KMS-11 (cell line): ENCODE measurements around the gene ROS1.
"Not testable (repeated sequence)": the region's sequence is repeated elsewhere in the genome, so short reads cannot be mapped to it uniquely, and the experiment has no call there.

Experiments used
- H2AFZ ChIP-seq: fragments of 200-600 bp; sonication (generic); 2 replicates; pipeline ENCODE4 v1.6.1; 2016; ENCODE audit warnings: antibody characterized with exemption, mixed run types, low read depth
- H3K27ac ChIP-seq: fragments of 200-600 bp; sonication (generic); 2 replicates; pipeline ENCODE4 v1.6.1; 2016; ENCODE audit warnings: mild to moderate bottlenecking, mixed run types
- H3K27me3 ChIP-seq: fragments of 200-600 bp; sonication (generic); 2 replicates; pipeline ENCODE4 v1.6.1; 2017; ENCODE audit warnings: mild to moderate bottlenecking, low read depth, mixed run types, moderate library complexity; ENCODE audit not compliant: insufficient read depth
- H3K36me3 ChIP-seq: fragments of 200-600 bp; sonication (generic); 2 replicates; pipeline ENCODE4 v1.6.1; 2017; ENCODE audit warnings: mild to moderate bottlenecking, mixed run types; ENCODE audit not compliant: insufficient read depth
- H3K4me1 ChIP-seq: fragments of 200-600 bp; sonication (generic); 2 replicates; pipeline ENCODE4 v1.6.1; 2016; ENCODE audit warnings: mild to moderate bottlenecking, low read depth, mixed run types; ENCODE audit not compliant: poor library complexity, severe bottlenecking
- H3K4me2 ChIP-seq: fragments of 200-600 bp; sonication (generic); 2 replicates; pipeline ENCODE4 v1.7.0; 2016; ENCODE audit warnings: mild to moderate bottlenecking, mixed run types
- H3K4me3 ChIP-seq: fragments of 200-600 bp; sonication (generic); IDR thresholded peaks from 2 replicates; pipeline ENCODE4 v1.6.1; 2017; ENCODE audit warnings: low read depth, low read length, mixed read lengths; ENCODE audit not compliant: insufficient read depth
- H3K79me2 ChIP-seq: fragments of 200-600 bp; sonication (generic); 2 replicates; pipeline ENCODE4 v1.6.1; 2016; ENCODE audit warnings: low read depth, mixed run types; ENCODE audit not compliant: insufficient read depth
- H3K9ac ChIP-seq: fragments of 200-600 bp; sonication (generic); 2 replicates; pipeline ENCODE4 v1.6.1; 2016; ENCODE audit warnings: mild to moderate bottlenecking, mixed run types
- H4K20me1 ChIP-seq: fragments of 200-600 bp; sonication (generic); 2 replicates; pipeline ENCODE4 v1.6.1; 2016; ENCODE audit warnings: mild to moderate bottlenecking, mixed run types; ENCODE audit not compliant: insufficient read depth
- TF ChIP-seq, protein P1 (sequence below): fragments of 200-600 bp; sonication (generic); conservative IDR thresholded peaks from 2 replicates; pipeline ENCODE4 v1.6.1; 2017; ENCODE audit warnings: low read depth, mild to moderate bottlenecking, antibody characterized with exemption, low read length, moderate library complexity, mixed read lengths

Gene ROS1

GRCh38 chr6:117446861-117447260 lies 21.1 kb upstream of the ROS1 start:
- H3K79me2 ChIP-seq, result no peaks in the 10 kb centered on the region
- no peak overlapping the region for H3K27ac ChIP-seq
- TF ChIP-seq, protein P1, sequence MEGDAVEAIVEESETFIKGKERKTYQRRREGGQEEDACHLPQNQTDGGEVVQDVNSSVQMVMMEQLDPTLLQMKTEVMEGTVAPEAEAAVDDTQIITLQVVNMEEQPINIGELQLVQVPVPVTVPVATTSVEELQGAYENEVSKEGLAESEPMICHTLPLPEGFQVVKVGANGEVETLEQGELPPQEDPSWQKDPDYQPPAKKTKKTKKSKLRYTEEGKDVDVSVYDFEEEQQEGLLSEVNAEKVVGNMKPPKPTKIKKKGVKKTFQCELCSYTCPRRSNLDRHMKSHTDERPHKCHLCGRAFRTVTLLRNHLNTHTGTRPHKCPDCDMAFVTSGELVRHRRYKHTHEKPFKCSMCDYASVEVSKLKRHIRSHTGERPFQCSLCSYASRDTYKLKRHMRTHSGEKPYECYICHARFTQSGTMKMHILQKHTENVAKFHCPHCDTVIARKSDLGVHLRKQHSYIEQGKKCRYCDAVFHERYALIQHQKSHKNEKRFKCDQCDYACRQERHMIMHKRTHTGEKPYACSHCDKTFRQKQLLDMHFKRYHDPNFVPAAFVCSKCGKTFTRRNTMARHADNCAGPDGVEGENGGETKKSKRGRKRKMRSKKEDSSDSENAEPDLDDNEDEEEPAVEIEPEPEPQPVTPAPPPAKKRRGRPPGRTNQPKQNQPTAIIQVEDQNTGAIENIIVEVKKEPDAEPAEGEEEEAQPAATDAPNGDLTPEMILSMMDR, result no peak
- H3K4me1 ChIP-seq, result no peaks in the 10 kb centered on the region
- no peak overlapping the region for H3K4me3 ChIP-seq
- no peak overlapping the region for H3K9ac ChIP-seq
- H3K4me2 ChIP-seq, result no peak overlapping the region
- H3K27me3 ChIP-seq, result no peaks in the 10 kb centered on the region
- no peak overlapping the region for H2AFZ ChIP-seq
- H3K36me3 ChIP-seq, result no peaks in the 10 kb centered on the region
- no peaks in the 10 kb centered on the region for H4K20me1 ChIP-seq

DNA sequence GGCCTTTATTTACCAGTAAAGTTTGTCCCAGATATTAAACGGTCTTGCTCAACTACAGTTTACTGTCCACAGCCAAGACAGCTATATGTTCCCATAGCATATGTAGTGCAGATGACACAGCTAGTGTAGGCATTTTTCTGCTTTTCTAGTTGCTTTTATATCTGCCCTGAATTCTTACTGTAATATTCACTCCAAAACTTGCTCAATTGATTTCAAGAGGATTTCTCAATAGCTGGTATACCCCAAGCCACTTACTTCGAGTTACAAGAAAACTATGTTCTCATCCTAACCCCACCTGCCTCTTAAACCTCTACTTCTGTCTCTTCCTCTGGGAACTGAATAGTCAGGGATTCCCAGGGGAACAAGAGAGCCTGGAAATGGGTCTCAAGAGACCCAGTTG lies 18.9 kb upstream of the ROS1 start:
- Histone ChIP-seq H3K27me3 (no peaks in the 10 kb centered on the region), H3K4me2 (no peak overlapping the region), H3K4me1 (no peaks in the 10 kb centered on the region), H3K4me3 (no peak overlapping the region), H4K20me1 (no peaks in the 10 kb centered on the region), H3K9ac (no peak overlapping the region), H3K79me2 (no peaks in the 10 kb centered on the region), H2AFZ (no peak overlapping the region), H3K27ac (no peak overlapping the region), H3K36me3 (no peaks in the 10 kb centered on the region)
- TF ChIP-seq, protein P1, result no peak

GRCh38 chr6:117442313-117442712 lies 16.6 kb upstream of the ROS1 start:
- not testable (repeated sequence) for H3K79me2 ChIP-seq, H3K27me3 ChIP-seq, H3K4me2 ChIP-seq, H3K4me1 ChIP-seq, H2AFZ ChIP-seq, H3K27ac ChIP-seq, H3K4me3 ChIP-seq, H3K36me3 ChIP-seq, H4K20me1 ChIP-seq, H3K9ac ChIP-seq

GRCh38 chr6:117441824-117442264 lies 16.1 kb upstream of the ROS1 start:
- Histone ChIP-seq H3K9ac (no peak overlapping the region), H2AFZ (no peak overlapping the region), H3K36me3 (no peaks in the 10 kb centered on the region), H3K27ac (no peak overlapping the region), H3K79me2 (no peaks in the 10 kb centered on the region), H3K27me3 (no peaks in the 10 kb centered on the region), H3K4me1 (no peaks in the 10 kb centered on the region), H4K20me1 (no peaks in the 10 kb centered on the region), H3K4me3 (no peak overlapping the region), H3K4me2 (no peak overlapping the region)
- TF ChIP-seq, protein P1, result no peak

DNA sequence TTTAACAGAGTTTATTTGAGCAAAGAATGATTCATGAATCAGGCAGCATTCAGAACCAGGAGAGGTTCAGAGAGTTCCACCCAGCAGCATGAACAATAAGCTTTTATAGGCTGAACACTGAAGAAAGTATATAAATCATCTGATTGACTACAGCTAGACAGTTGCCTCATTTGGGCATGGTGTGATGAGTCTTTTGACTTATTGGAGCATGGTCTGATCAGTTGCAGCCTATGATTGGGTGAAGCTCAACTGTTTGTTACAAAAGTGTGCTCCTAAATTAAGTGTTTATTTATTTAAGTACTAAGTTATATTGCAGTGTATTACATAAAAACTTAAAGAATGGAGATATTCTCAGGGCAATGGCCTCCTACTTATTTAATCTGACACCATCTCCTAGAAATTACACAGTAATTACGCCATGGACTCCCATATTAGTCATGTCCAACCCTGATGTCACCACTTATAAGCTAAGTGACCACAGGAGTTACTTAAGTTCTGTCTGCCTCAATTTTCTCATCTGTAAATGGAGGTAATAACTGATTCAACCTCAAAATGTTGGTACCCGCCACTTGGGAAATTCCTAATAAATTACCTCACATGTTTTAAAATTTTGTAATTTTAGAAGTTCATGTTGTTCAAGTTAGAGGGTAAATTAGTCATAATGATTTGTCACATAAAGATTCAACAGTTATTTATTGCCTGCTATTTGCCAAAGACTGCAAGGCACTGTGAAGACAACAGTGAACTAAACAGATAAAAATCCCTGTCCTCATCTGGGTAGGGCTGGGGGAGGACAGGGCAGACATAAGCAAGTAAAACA lies 15.2 kb upstream of the ROS1 start:
- Histone ChIP-seq H3K27ac (no peak overlapping the region), H3K4me3 (no peak overlapping the region), H4K20me1 (no peaks in the 10 kb centered on the region), H3K4me1 (no peaks in the 10 kb centered on the region), H3K79me2 (no peaks in the 10 kb centered on the region), H3K36me3 (no peaks in the 10 kb centered on the region), H3K9ac (no peak overlapping the region), H3K4me2 (no peak overlapping the region), H2AFZ (no peak overlapping the region), H3K27me3 (no peaks in the 10 kb centered on the region)
- TF ChIP-seq, protein P1, result no peak
